Thyroid gland (tissue), 4 donors: ENCODE data around the gene ADCY1.

Experiments
- CTCF ChIP-seq, 6 experiments: fragments of 200-600 bp in 3 of 6; fragments of 450-650 bp in 3 of 6; sonication (generic) in 3 of 6; IDR thresholded peaks; one replicate each; pipeline ENCODE4 v1.5.1; 2016 to 2019; ENCODE audit warnings: antibody characterized with exemption in 6 of 6, mild to moderate bottlenecking in 2 of 6, inconsistent platforms in 1 of 6, moderate library complexity in 1 of 6
- POLR2A ChIP-seq, 2 donors: fragments of 450-650 bp; IDR thresholded peaks; one replicate each; pipeline ENCODE4 v1.6.1; 2017; ENCODE audit warnings: antibody characterized with exemption in 2 of 2, mild to moderate bottlenecking in 2 of 2, moderate library complexity in 1 of 2

DNA sequence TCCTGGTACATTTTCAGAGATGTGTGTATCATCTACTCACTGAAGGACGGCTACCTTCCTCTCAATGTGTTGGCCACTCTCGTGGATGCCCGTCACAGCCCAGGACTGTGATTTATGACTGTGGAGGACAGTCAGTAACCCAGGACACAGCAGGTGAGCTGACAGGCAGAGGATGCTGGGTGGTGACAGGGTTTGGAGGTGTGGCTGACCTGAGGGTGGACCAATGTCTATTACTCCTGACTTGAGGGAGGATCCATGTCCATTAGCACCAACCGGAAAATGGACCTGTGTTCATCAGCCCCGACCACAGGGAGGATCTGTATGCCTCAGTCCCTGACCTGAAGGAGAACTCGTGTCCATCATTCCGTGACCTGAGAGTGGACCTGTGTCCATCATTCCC, 96.1 kb downstream of the ADCY1 start:
- no peak for TF ChIP-seq CTCF (IDR thresholded peaks at IDR 0.05)
- TF ChIP-seq POLR2A (IDR thresholded peaks at IDR 0.05) = no peak
